Measurements from ENCODE around the gene TRMT11.

- TF ChIP-seq POLR2AphosphoS5 (IDR thresholded peaks at IDR 0.05; ENCODE audit: low read depth, low read length) (no peak), POLR2A (IDR thresholded peaks at IDR 0.05; ENCODE audit: low read depth, low read length) (no peak)
Observed at GRCh38 chr6:125950293-125950692, 36.0 kb upstream of the TRMT11 start.

Measured in GM12891 (cell line).